DOHH2 (cell line): Measurements from ENCODE around the gene UNC5C.

Experiments used
- CTCF ChIP-seq: fragments of 200-600 bp; sonication (generic); IDR thresholded peaks from one replicate; pipeline ENCODE4 v1.5.1; 2014; ENCODE audit warnings: antibody characterized with exemption, mild to moderate bottlenecking, low read depth, low read length; ENCODE audit not compliant: poor library complexity, severe bottlenecking
- EZH2phosphoT487 ChIP-seq: fragments of 200-600 bp; sonication (generic); IDR thresholded peaks from 2 replicates; pipeline ENCODE4 v1.6.1; 2017; ENCODE audit warnings: borderline replicate concordance, mild to moderate bottlenecking, antibody characterized with exemption, low read length, moderate library complexity, mixed read lengths

GRCh38 chr4:95381843-95382580 lies 166.8 kb downstream of the UNC5C start:
- TF ChIP-seq CTCF (no peak), EZH2phosphoT487 (no peak)
